Dermis microvascular lymphatic vessel endothelial cell (primary cell): ENCODE results near the gene UNC5B. TPM values are rescaled to one million over a fixed set of nuclear protein-coding genes. Genes with fewer than 3 reads are reported as not detected.

ENCODE experiments used
- DNase-seq, 2 donors: peaks; one replicate each; pipeline versions ENCODE4 v3.0.0 to v3.0.0-alpha.2; 2010; ENCODE audit warnings: low read depth in 2 of 2
- total RNA-seq: library from RNA; depleted of rRNA; stranded (reverse); fragments of >200 nt; gene quantifications from 2 replicates; pipeline ENCODE4 v1.2.1, GENCODE V29; 2014

Gene UNC5B
- total RNA-seq, 1 donor from 2014 or later = 18.1 TPM

GRCh38 chr10:71253981-71254818 lies 41.8 kb downstream of the UNC5B start:
- DNase-seq = peak; percentile 57 to 86

- DNase-seq = no peak
These were observed 42.6 kb downstream of the UNC5B start for GRCh38 chr10:71254834-71255549.

GRCh38 chr10:71255550-71255807 lies 43.1 kb downstream of the UNC5B start:
- DNase-seq = no peak

- peak; percentile 68 to 92 for DNase-seq
These were observed 43.7 kb downstream of the UNC5B start for GRCh38 chr10:71255808-71256660.

- DNase-seq = no peak
These were observed 44.4 kb downstream of the UNC5B start for GRCh38 chr10:71256661-71257318.

- DNase-seq = no peak
These were observed 45.1 kb downstream of the UNC5B start for GRCh38 chr10:71257319-71257997.

GRCh38 chr10:71258046-71258445 lies 45.7 kb downstream of the UNC5B start:
- DNase-seq = no peak

GRCh38 chr10:71258446-71259145 lies 46.2 kb downstream of the UNC5B start:
- no peak for DNase-seq

- no peak for DNase-seq
These were observed 46.9 kb downstream of the UNC5B start for GRCh38 chr10:71259282-71259681.

GRCh38 chr10:71259815-71260501 lies 47.6 kb downstream of the UNC5B start:
- no peak for DNase-seq

- no peak for DNase-seq
These were observed 48.4 kb downstream of the UNC5B start for GRCh38 chr10:71260622-71261325.

- no peak for DNase-seq
These were observed 49.7 kb downstream of the UNC5B start for GRCh38 chr10:71262027-71262426.

- no peak for DNase-seq
These were observed 50.4 kb downstream of the UNC5B start for GRCh38 chr10:71262817-71263216.

- peak in 1 of 2 donors; percentile 89 for DNase-seq
These were observed 51.0 kb downstream of the UNC5B start for GRCh38 chr10:71263376-71263775.

- no peak for DNase-seq
These were observed 52.2 kb downstream of the UNC5B start for GRCh38 chr10:71264345-71265200.

- DNase-seq = no peak
These were observed 52.8 kb downstream of the UNC5B start for GRCh38 chr10:71265201-71265575.

GRCh38 chr10:71265618-71266146 lies 53.3 kb downstream of the UNC5B start:
- no peak for DNase-seq
